NCI-H1092 (cell line): Measurements from ENCODE around the gene RRP1B.
"Not testable (repeated sequence)": the region's sequence is repeated elsewhere in the genome, so short reads cannot be mapped to it uniquely, and the experiment has no call there.

ENCODE experiments used
- DNase-seq: peaks from one replicate; lab custom pipeline; 2025; lab: John Stamatoyannopoulos, UW

Gene RRP1B

GRCh38 chr21:43639470-43640353 lies 19.6 kb upstream of the RRP1B start:
- no peak for DNase-seq

- no peak for DNase-seq
Measured at GRCh38 chr21:43640400-43640799, 19.0 kb upstream of the RRP1B start.

GRCh38 chr21:43643193-43643592 lies 16.2 kb upstream of the RRP1B start:
- no peak for DNase-seq

GRCh38 chr21:43644071-43644470 lies 15.3 kb upstream of the RRP1B start:
- DNase-seq = no peak

- no peak for DNase-seq
Measured at GRCh38 chr21:43644609-43645008, 14.8 kb upstream of the RRP1B start.

- no peak for DNase-seq
Measured at GRCh38 chr21:43645136-43645891, 14.0 kb upstream of the RRP1B start.

- DNase-seq = no peak
Measured at GRCh38 chr21:43645976-43646375, 13.4 kb upstream of the RRP1B start.

GRCh38 chr21:43646550-43647260 lies 12.7 kb upstream of the RRP1B start:
- DNase-seq = peak; percentile 87

- DNase-seq = no peak
Measured at GRCh38 chr21:43648171-43648570, 11.2 kb upstream of the RRP1B start.

GRCh38 chr21:43651926-43652325 lies 7.4 kb upstream of the RRP1B start:
- not testable (repeated sequence) for DNase-seq

GRCh38 chr21:43652616-43653015 lies 6.7 kb upstream of the RRP1B start:
- DNase-seq = no peak

- DNase-seq = no peak
Measured at GRCh38 chr21:43653626-43654025, 5.7 kb upstream of the RRP1B start.

GRCh38 chr21:43654806-43655489 lies 4.4 kb upstream of the RRP1B start:
- DNase-seq = no peak

- no peak for DNase-seq
Measured at GRCh38 chr21:43657355-43658087, 1.8 kb upstream of the RRP1B start.

- no peak for DNase-seq
Measured at GRCh38 chr21:43658088-43658741, 1.1 kb upstream of the RRP1B start.

GRCh38 chr21:43658769-43659135 lies 608 bp upstream of the RRP1B start:
- no peak for DNase-seq

- no peak for DNase-seq
Measured at GRCh38 chr21:43662286-43662685, 2.9 kb downstream of the RRP1B start.

GRCh38 chr21:43663033-43663432 lies 3.7 kb downstream of the RRP1B start:
- DNase-seq = no peak

GRCh38 chr21:43664358-43664757 lies 5.0 kb downstream of the RRP1B start:
- DNase-seq = no peak

- DNase-seq = no peak
Measured at GRCh38 chr21:43665879-43666278, 6.5 kb downstream of the RRP1B start.
